B cell (primary cell): ENCODE data around the gene EBF3. TPM values are rescaled to one million over a fixed set of nuclear protein-coding genes. Genes with fewer than 3 reads are reported as not detected.

Experiments
- ATAC-seq: fragments of 200-7000 bp; cut with Tn5 transposase; one replicate; pipeline ENCODE4 v1.10.0; 2021; ENCODE audit warnings: low read depth, mild to moderate bottlenecking, moderate number of reproducible peaks, moderate library complexity
- CTCF ChIA-PET: fragments of 350-600 bp; sonication (Branson Sonifier 250); formaldehyde crosslinking; loops from one replicate; lab custom pipeline; 2021; ENCODE audit warnings: antibody characterized with exemption, inconsistent platforms; lab: Charles Lee
- POLR2A ChIA-PET: fragments of 350-600 bp; sonication (Branson Sonifier 250); formaldehyde crosslinking; loops from one replicate; lab custom pipeline; 2021; ENCODE audit warnings: antibody characterized with exemption; lab: Charles Lee
- DNase-seq: peaks from one replicate; pipeline ENCODE4 v3.0.0; 2013
- H2AFZ ChIP-seq: 2 replicates; pipeline ENCODE4 v1.6.1; 2012; ENCODE audit warnings: mild to moderate bottlenecking, low read depth, low read length; ENCODE audit not compliant: insufficient read depth, poor library complexity, severe bottlenecking
- H3K27ac ChIP-seq, 2 donors: 1 replicate in 1 of 2; 2 replicates in 1 of 2; pipeline ENCODE4 v1.5.1; 2012 to 2013; ENCODE audit warnings: low read length in 2 of 2, mild to moderate bottlenecking in 2 of 2, moderate library complexity in 1 of 2
- H3K27me3 ChIP-seq, 4 experiments: fragments of 200-600 bp in 1 of 4; sonication (generic) in 1 of 4; replicated peaks in 1 of 4; 1 replicate in 2 of 4; 2 replicates in 2 of 4; pipeline versions ENCODE4 v1.6.1 to v1.7.0; 2013 to 2016; ENCODE audit warnings: low read length in 3 of 4, mild to moderate bottlenecking in 2 of 4, mixed read lengths in 1 of 4, moderate library complexity in 1 of 4; ENCODE audit not compliant: insufficient read depth in 4 of 4, control insufficient read depth in 3 of 4; ENCODE audit errors: control extremely low read depth in 1 of 4
- H3K36me3 ChIP-seq, 2 experiments: replicated peaks in 1 of 2; 1 replicate in 1 of 2; 2 replicates in 1 of 2; pipeline versions ENCODE4 v1.6.1 to v1.7.1; 2013; ENCODE audit warnings: low read length in 1 of 2; ENCODE audit not compliant: insufficient read depth in 2 of 2, control insufficient read depth in 1 of 2; ENCODE audit errors: control extremely low read depth in 1 of 2, extremely low read depth in 1 of 2
- H3K4me1 ChIP-seq, 2 donors: fragments of 200-600 bp in 1 of 2; sonication (generic) in 1 of 2; 1 replicate in 1 of 2; 2 replicates in 1 of 2; pipeline versions ENCODE4 v1.5.1 to v1.6.1; 2013 to 2017; ENCODE audit warnings: low read length in 2 of 2; ENCODE audit not compliant: control insufficient read depth in 2 of 2, insufficient read depth in 2 of 2
- H3K4me2 ChIP-seq: replicated peaks from 2 replicates; pipeline ENCODE3; 2012; ENCODE audit warnings: mild to moderate bottlenecking, low read depth, low read length; ENCODE audit not compliant: poor library complexity, severe bottlenecking
- H3K4me3 ChIP-seq, 5 experiments: fragments of 200-600 bp in 1 of 5; sonication (generic) in 1 of 5; 1 replicate in 3 of 5; 2 replicates in 2 of 5; pipeline versions ENCODE4 v1.5.1 to v1.7.0; 2011 to 2016; ENCODE audit warnings: low read length in 4 of 5, mild to moderate bottlenecking in 4 of 5, low read depth in 2 of 5, control low read depth in 1 of 5, moderate library complexity in 1 of 5; ENCODE audit not compliant: insufficient read depth in 1 of 5; ENCODE audit errors: control extremely low read depth in 1 of 5, extremely low read depth in 1 of 5
- H3K79me2 ChIP-seq: fragments of 200-600 bp; sonication (generic); one replicate; pipeline ENCODE4 v1.6.0; 2016; ENCODE audit warnings: low read length; ENCODE audit not compliant: control insufficient read depth, insufficient read depth
- H3K9ac ChIP-seq: fragments of 200-600 bp; sonication (generic); 2 replicates; pipeline ENCODE4 v1.6.1; 2017; ENCODE audit warnings: mild to moderate bottlenecking, low read length, moderate library complexity
- H3K9me3 ChIP-seq, 3 donors: one replicate each; pipeline versions ENCODE4 v1.6.1 to v1.7.1; 2013; ENCODE audit warnings: low read length in 2 of 3; ENCODE audit not compliant: control insufficient read depth in 2 of 3, insufficient read depth in 1 of 3; ENCODE audit errors: control extremely low read depth in 1 of 3
- H4K20me1 ChIP-seq: 2 replicates; pipeline ENCODE4 v1.6.0; 2012; ENCODE audit warnings: mild to moderate bottlenecking, low read length; ENCODE audit not compliant: insufficient read depth, control insufficient read depth, poor library complexity, severe bottlenecking
- H3K27ac Mint-ChIP-seq: one replicate; pipeline ENCODE4 v1.8.0; 2021; ENCODE audit warnings: mixed read lengths
- H3K27me3 Mint-ChIP-seq: one replicate; pipeline ENCODE4 v1.8.0; 2021; ENCODE audit warnings: mixed read lengths
- H3K4me1 Mint-ChIP-seq: one replicate; pipeline ENCODE4 v1.8.0; 2021; ENCODE audit warnings: mixed read lengths
- H3K4me3 Mint-ChIP-seq: one replicate; pipeline ENCODE4 v1.8.0; 2021; ENCODE audit warnings: mixed read lengths
- H3K9me3 Mint-ChIP-seq: one replicate; pipeline ENCODE4 v1.8.0; 2022; ENCODE audit warnings: mixed read lengths; ENCODE audit not compliant: insufficient read depth
- CTCF ChIP-seq: fragments of 200-600 bp; IDR thresholded peaks from one replicate; pipeline ENCODE4 v1.8.0; 2022; ENCODE audit warnings: antibody characterized with exemption, mild to moderate bottlenecking
- EZH2 ChIP-seq: IDR thresholded peaks from 2 replicates; pipeline ENCODE4 v1.6.1; 2012; ENCODE audit warnings: borderline replicate concordance, low read depth, mild to moderate bottlenecking, moderate library complexity, low read length; ENCODE audit not compliant: insufficient read depth, poor library complexity, severe bottlenecking
- WGBS: methylation state at CpG from one replicate; pipeline ENCODE4 v1.1.5; 2013; ENCODE audit warnings: missing lambda C conversion rate; ENCODE audit not compliant: insufficient coverage; 5-methylcytosine and 5-hydroxymethylcytosine counted together
- intact Hi-C: fragments of 100-400 bp; cut with micrococcal nuclease; formaldehyde crosslinking; loops from one replicate; pipeline ENCODE4 v1.10.0; 2022
- polyA plus RNA-seq: library from polyadenylated mRNA; depleted of rRNA; stranded (reverse); fragments of >200 nt; gene quantifications from 2 replicates; pipeline ENCODE4 v1.2.3, GENCODE V29; 2012
- total RNA-seq, 2 donors: library from RNA; stranded (reverse); fragments of 120-200 nt in 1 of 2; gene quantifications; 1 replicate in 1 of 2; 2 replicates in 1 of 2; pipeline versions ENCODE4 v1.2.3 to v1.2.4, GENCODE V29; 2013 to 2022

The EBF3 gene
- total and polyA plus RNA-seq, 2 donors (not counting 1 experiment from before 2014, with no cell fraction given) = not detected

GRCh38 chr10:129844216-129844766 is 119.8 kb downstream of the EBF3 start:
- H3K36me3 ChIP-seq = no peaks in the 10 kb centered on the region
- H3K4me3 ChIP-seq = no peak overlapping the region
- no peak for TF ChIP-seq CTCF
- TF ChIP-seq EZH2 = no peak
- ChIA-PET CTCF (no interaction called here), POLR2A (no interaction called here)
- no peak overlapping the region for H3K27ac ChIP-seq
- no peak overlapping the region for H3K9ac ChIP-seq
- H3K4me1 Mint-ChIP-seq = no peaks in the 10 kb centered on the region
- no peak overlapping the region for H3K27ac Mint-ChIP-seq
- no peak overlapping the region for H3K4me3 Mint-ChIP-seq
- no peaks in the 10 kb centered on the region for H3K79me2 ChIP-seq
- H2AFZ ChIP-seq = no peak overlapping the region
- H4K20me1 ChIP-seq = no peaks in the 10 kb centered on the region
- intact Hi-C loops = no loop called here
- H3K4me2 ChIP-seq = no peak overlapping the region
- DNase-seq = no peak
- H3K4me1 ChIP-seq = no peaks in the 10 kb centered on the region
- H3K27me3 ChIP-seq = no peaks in the 10 kb centered on the region
- peaks cover 0 to 21% (median 0%) of the 10 kb centered on the region in 3 donors for H3K9me3 ChIP-seq
- H3K9me3 Mint-ChIP-seq = no peaks in the 10 kb centered on the region
- 92% methylated on average over 10 of the region's 12 CpGs for WGBS
- no peaks in the 10 kb centered on the region for H3K27me3 Mint-ChIP-seq
- ATAC-seq = no peak

- Histone ChIP-seq H3K9me3 (peaks cover 0 to 26% (median 0%) of the 10 kb centered on the region in 3 donors), H3K9ac (no peak overlapping the region), H3K4me3 (no peak overlapping the region), H3K79me2 (no peaks in the 10 kb centered on the region), H3K27ac (no peak overlapping the region), H2AFZ (no peak overlapping the region), H4K20me1 (no peaks in the 10 kb centered on the region), H3K36me3 (no peaks in the 10 kb centered on the region), H3K4me1 (no peaks in the 10 kb centered on the region), H3K4me2 (no peak overlapping the region), H3K27me3 (no peaks in the 10 kb centered on the region)
- H3K9me3 Mint-ChIP-seq = no peaks in the 10 kb centered on the region
- no peaks in the 10 kb centered on the region for H3K4me1 Mint-ChIP-seq
- TF ChIP-seq CTCF = no peak
- TF ChIP-seq EZH2 = no peak
- intact Hi-C loops = no loop called here
- ATAC-seq = no peak
- ChIA-PET CTCF (no interaction called here), POLR2A (no interaction called here)
- WGBS = 89% methylated on average over 5 of the region's 12 CpGs
- H3K27me3 Mint-ChIP-seq = no peaks in the 10 kb centered on the region
- no peak overlapping the region for H3K4me3 Mint-ChIP-seq
- no peak overlapping the region for H3K27ac Mint-ChIP-seq
- DNase-seq = no peak
Measured at GRCh38 chr10:129843702-129844101, 120.4 kb downstream of the EBF3 start.
